ENCODE data around the gene PIGW. TPM values are rescaled to one million over a fixed set of nuclear protein-coding genes. Genes with fewer than 3 reads are reported as not detected.

The PIGW gene
- total RNA-seq = 3.3 TPM
- long read RNA-seq, partial matches to known transcripts = 0 of 5 reads
- long read RNA-seq, other reads (novel, unspliced or antisense) = 0 of 5 reads

GRCh38 chr17:36534840-36535668 lies at the start of gene PIGW, which contains the start of gene MYO19:
Gene PIGW, plus strand, starts transcription at chr17:36534987. Its CDS starts 2,115 bp downstream, at chr17:36537102.
Gene MYO19, minus strand, starts transcription at chr17:36534868. Its CDS starts 2,330 bp downstream, at chr17:36532538.
- no peaks in the 10 kb centered on the region for H3K9me3 ChIP-seq (replicated peaks)
- TF ChIP-seq CTCF (IDR thresholded peaks at IDR 0.05; ENCODE audit: borderline replicate concordance) = no peak
- DNase-seq = peak; percentile 89
- intact Hi-C loops (cut with micrococcal nuclease) = no loop called here
- peak within 1 kb of the TSS; percentile 96 for H3K27ac ChIP-seq (replicated peaks)
- H3K4me1 ChIP-seq = peaks cover 19% of the 10 kb centered on the region
- peaks cover 36% of the 10 kb centered on the region for H3K36me3 ChIP-seq
- H3K4me3 ChIP-seq = peak within 1 kb of the TSS; percentile 80
- H3K27me3 ChIP-seq (ENCODE audit: low read depth) = no peaks in the 10 kb centered on the region

- Histone ChIP-seq H3K36me3 (peaks cover 12% of the 10 kb centered on the region), H3K4me1 (peaks cover 53% of the 10 kb centered on the region), H3K9me3 (replicated peaks) (no peaks in the 10 kb centered on the region), H3K4me3 (no peak overlapping the region), H3K27me3 (ENCODE audit: low read depth) (peaks cover 22% of the 10 kb centered on the region), H3K27ac (replicated peaks) (no peak overlapping the region)
- TF ChIP-seq CTCF (IDR thresholded peaks at IDR 0.05; ENCODE audit: borderline replicate concordance) = no peak
- intact Hi-C loops (cut with micrococcal nuclease) = loop anchor here (10.0 kb wide), 1 partner anchor 520 kb away; no protein-coding TSS in a partner anchor
- DNase-seq = no peak
Measured at GRCh38 chr17:36485027-36485426, 49.8 kb upstream of the PIGW start.

GRCh38 chr17:36485805-36486203 lies 49.0 kb upstream of the PIGW start:
- intact Hi-C loops (cut with micrococcal nuclease) = loop anchor here (10.0 kb wide), 1 partner anchor 521 kb away; no protein-coding TSS in a partner anchor
- H3K27me3 ChIP-seq (ENCODE audit: low read depth) = peaks cover 19% of the 10 kb centered on the region
- no peak for DNase-seq
- peaks cover 53% of the 10 kb centered on the region for H3K4me1 ChIP-seq
- peaks cover 19% of the 10 kb centered on the region for H3K36me3 ChIP-seq
- peak overlapping the region; percentile 96 for H3K4me3 ChIP-seq
- H3K27ac ChIP-seq (replicated peaks) = peak overlapping the region; percentile 88
- no peak for TF ChIP-seq CTCF (IDR thresholded peaks at IDR 0.05; ENCODE audit: borderline replicate concordance)
- no peaks in the 10 kb centered on the region for H3K9me3 ChIP-seq (replicated peaks)

GRCh38 chr17:36486204-36487194 lies 48.3 kb upstream of the PIGW start, which contains the start of gene ZNHIT3:
Gene ZNHIT3, plus strand, starts transcription at chr17:36486681. Its CDS starts 19 bp downstream, at chr17:36486700.
- peaks cover 53% of the 10 kb centered on the region for H3K4me1 ChIP-seq
- no peak for TF ChIP-seq CTCF (IDR thresholded peaks at IDR 0.05; ENCODE audit: borderline replicate concordance)
- intact Hi-C loops (cut with micrococcal nuclease) = loop anchor here (10.0 kb wide), 1 partner anchor 522 kb away; no protein-coding TSS in a partner anchor
- H3K27ac ChIP-seq (replicated peaks) = peak within 1 kb of the TSS; percentile 88
- H3K9me3 ChIP-seq (replicated peaks) = no peaks in the 10 kb centered on the region
- H3K4me3 ChIP-seq = peak within 1 kb of the TSS; percentile 96
- H3K27me3 ChIP-seq (ENCODE audit: low read depth) = peaks cover 12% of the 10 kb centered on the region
- peak; percentile 91 for DNase-seq
- peaks cover 19% of the 10 kb centered on the region for H3K36me3 ChIP-seq

GRCh38 chr17:36493956-36494355 lies 40.8 kb upstream of the PIGW start:
- Histone ChIP-seq H3K36me3 (peaks cover 82% of the 10 kb centered on the region), H3K4me3 (no peak overlapping the region), H3K27me3 (ENCODE audit: low read depth) (no peaks in the 10 kb centered on the region), H3K9me3 (replicated peaks) (no peaks in the 10 kb centered on the region), H3K27ac (replicated peaks) (no peak overlapping the region), H3K4me1 (peaks cover 18% of the 10 kb centered on the region)
- no peak for TF ChIP-seq CTCF (IDR thresholded peaks at IDR 0.05; ENCODE audit: borderline replicate concordance)
- no peak for DNase-seq
- intact Hi-C loops (cut with micrococcal nuclease) = no loop called here
